HepG2 (cell line): ENCODE measurements around the gene KCNJ8. TPM values are rescaled to one million over a fixed set of nuclear protein-coding genes. Genes with fewer than 3 reads are reported as not detected.

ENCODE experiments used
- ATAC-seq: fragments of 200-7000 bp; cut with Tn5 transposase; 3 replicates; pipeline ENCODE4 v1.9.1; 2020; ENCODE audit warnings: mild to moderate bottlenecking, moderate library complexity
- BruUV-seq: library from RNA; stranded (reverse); fragments of 400-500 nt; replicated peaks from 2 replicates; lab custom pipeline; 2021; lab: Mats Ljungman, UMichigan
- CTCF ChIA-PET: fragments of 300-600 bp; formaldehyde crosslinking; extraction: SDS; loops from one replicate; lab custom pipeline; 2021; ENCODE audit warnings: low total read pairs, inconsistent platforms, low intra/inter-chr PET ratio; lab: Yijun Ruan, JAX
- POLR2A ChIA-PET: fragments of 350-600 bp; sonication (Branson Sonifier 250); formaldehyde crosslinking; loops from one replicate; lab custom pipeline; 2020; ENCODE audit warnings: antibody characterized with exemption, inconsistent platforms; lab: Yijun Ruan, JAX
- DNase-seq: peaks from one replicate; pipeline ENCODE4 v3.0.0-alpha.2; 2015; ENCODE audit warnings: low spot score
- FAIRE-seq: peaks from 3 replicates; lab custom pipeline; 2011; peaks lifted over from hg19 to GRCh38; lab: Jason Lieb, UNC
- H2AFZ ChIP-seq: one replicate; pipeline ENCODE4 v1.6.1; 2011; ENCODE audit warnings: low read length, inconsistent platforms
- H3K27ac ChIP-seq: fragments of 300-600 bp; 3 replicates; pipeline ENCODE4 v1.8.0; 2011; ENCODE audit warnings: mixed run types, mild to moderate bottlenecking, mixed read lengths, low read length, inconsistent platforms; ENCODE audit not compliant: insufficient read depth; ENCODE audit errors: extremely low read length
- H3K27me3 ChIP-seq, 2 experiments: fragments of 200-600 bp in 1 of 2; 2 replicates in 1 of 2; 3 replicates in 1 of 2; pipeline versions ENCODE4 v1.6.0 to v1.8.0; 2011; ENCODE audit warnings: low read length in 2 of 2, mild to moderate bottlenecking in 2 of 2, moderate library complexity in 2 of 2, inconsistent platforms in 1 of 2; ENCODE audit not compliant: insufficient read depth in 2 of 2, control insufficient read depth in 1 of 2
- H3K36me3 ChIP-seq, 2 experiments: fragments of 200-600 bp in 1 of 2; replicated peaks in 1 of 2; 2 replicates in 1 of 2; 3 replicates in 1 of 2; pipeline versions ENCODE4 v1.5.1 to v1.8.0; 2011; ENCODE audit warnings: low read length in 2 of 2, inconsistent platforms in 1 of 2; ENCODE audit not compliant: insufficient read depth in 2 of 2, control insufficient read depth in 1 of 2
- H3K4me1 ChIP-seq: 2 replicates; pipeline ENCODE4 v1.5.1; 2012; ENCODE audit warnings: low read length, inconsistent platforms; ENCODE audit not compliant: insufficient read depth
- H3K4me2 ChIP-seq: 2 replicates; pipeline ENCODE4 v1.6.0; 2011; ENCODE audit warnings: low read depth, low read length, inconsistent platforms
- H3K4me3 ChIP-seq, 3 experiments: fragments of 200-600 bp in 1 of 3; sonication (generic), shearing (Covaris generic) in 1 of 3; replicated peaks in 1 of 3; 2 replicates each; pipeline ENCODE4 v1.5.1; 2011 to 2016; ENCODE audit warnings: low read length in 3 of 3, inconsistent platforms in 2 of 3, low read depth in 2 of 3, mild to moderate bottlenecking in 2 of 3, control low read depth in 1 of 3, mixed read lengths in 1 of 3; ENCODE audit not compliant: insufficient read depth in 1 of 3
- H3K79me2 ChIP-seq: one replicate; pipeline ENCODE4 v1.6.1; 2011; ENCODE audit warnings: low read length, inconsistent platforms; ENCODE audit not compliant: insufficient read depth
- H3K9ac ChIP-seq: 2 replicates; pipeline ENCODE4 v1.6.0; 2011; ENCODE audit warnings: mild to moderate bottlenecking, low read depth, low read length, inconsistent platforms; ENCODE audit not compliant: insufficient read depth
- H3K9me3 ChIP-seq: 2 replicates; pipeline ENCODE4 v1.5.1; 2012; ENCODE audit warnings: mild to moderate bottlenecking, low read length
- H4K20me1 ChIP-seq: 2 replicates; pipeline ENCODE4 v1.6.0; 2011; ENCODE audit warnings: inconsistent platforms, mild to moderate bottlenecking, low read length, moderate library complexity; ENCODE audit not compliant: insufficient read depth
- CENPT ChIP-seq: sonication (generic); formaldehyde crosslinking; IDR thresholded peaks from 2 replicates; pipeline ENCODE4 v1.8.0; 2022; ENCODE audit warnings: low read depth, mild to moderate bottlenecking, moderate library complexity, missing genetic modification reagents
- FOXM1 ChIP-seq: sonication (generic); formaldehyde crosslinking; IDR thresholded peaks from 2 replicates; pipeline ENCODE4 v1.5.0; 2020; ENCODE audit warnings: missing genetic modification reagents
- HNF1B ChIP-seq: sonication (generic); formaldehyde crosslinking; IDR thresholded peaks from 2 replicates; pipeline ENCODE4 v1.5.1; 2020; ENCODE audit warnings: mild to moderate bottlenecking, moderate library complexity, missing genetic modification reagents
- HOXD1 ChIP-seq: sonication (generic); formaldehyde crosslinking; IDR thresholded peaks from 2 replicates; pipeline ENCODE4 v1.5.0; 2020; ENCODE audit warnings: missing genetic modification reagents
- MIER3 ChIP-seq: IDR thresholded peaks from 2 replicates; pipeline ENCODE4 v1.6.1; 2016; ENCODE audit warnings: missing compliant biosample characterization, borderline replicate concordance
- MXD3 ChIP-seq: IDR thresholded peaks from 2 replicates; pipeline ENCODE4 v1.6.1; 2016; ENCODE audit warnings: mild to moderate bottlenecking, missing biosample characterization, missing genetic modification reagents
- NR3C1 ChIP-seq: sonication (generic); formaldehyde crosslinking; IDR thresholded peaks from 2 replicates; pipeline ENCODE4 v1.4.0; 2020; ENCODE audit warnings: missing genetic modification reagents
- RNF2 ChIP-seq: fragments of 450-650 bp; conservative IDR thresholded peaks from 2 replicates; pipeline ENCODE4 v1.6.1; 2016; ENCODE audit warnings: low read depth
- SMAD1 ChIP-seq: sonication (generic); formaldehyde crosslinking; IDR thresholded peaks from 2 replicates; pipeline ENCODE4 v1.4.0; 2020; ENCODE audit warnings: missing genetic modification reagents, low read depth, mild to moderate bottlenecking, borderline replicate concordance
- TMF1 ChIP-seq: sonication (generic); formaldehyde crosslinking; IDR thresholded peaks from 2 replicates; pipeline ENCODE4 v1.8.1; 2022; ENCODE audit warnings: low read depth, missing genetic modification reagents
- YEATS4 ChIP-seq: sonication (generic); formaldehyde crosslinking; IDR thresholded peaks from 2 replicates; pipeline ENCODE4 v1.4.0; 2020; ENCODE audit warnings: missing genetic modification reagents, borderline replicate concordance
- ZNF598 ChIP-seq: sonication (generic); formaldehyde crosslinking; IDR thresholded peaks from 2 replicates; pipeline ENCODE4 v1.5.1; 2020; ENCODE audit warnings: mild to moderate bottlenecking, missing genetic modification reagents, borderline replicate concordance
- ZNF737 ChIP-seq: sonication (generic); formaldehyde crosslinking; IDR thresholded peaks from 2 replicates; pipeline ENCODE4 v1.5.0; 2020; ENCODE audit warnings: missing genetic modification reagents, mild to moderate bottlenecking, borderline replicate concordance
- ZNF746 ChIP-seq: sonication (generic); formaldehyde crosslinking; IDR thresholded peaks from 2 replicates; pipeline ENCODE4 v1.8.0; 2022; ENCODE audit warnings: mild to moderate bottlenecking, missing genetic modification reagents
- ZNF776 ChIP-seq: sonication (generic); formaldehyde crosslinking; IDR thresholded peaks from 2 replicates; pipeline ENCODE4 v1.4.0; 2020; ENCODE audit warnings: mild to moderate bottlenecking, missing genetic modification reagents
- ZNF841 ChIP-seq: sonication (generic); formaldehyde crosslinking; IDR thresholded peaks from 2 replicates; pipeline ENCODE4 v1.8.1; 2023; ENCODE audit warnings: missing genetic modification reagents, borderline replicate concordance
- WGBS: methylation state at CpG from one replicate; pipeline ENCODE4 v1.1.6; 2017; ENCODE audit warnings: low lambda C conversion rate; 5-methylcytosine and 5-hydroxymethylcytosine counted together
- in situ Hi-C: cut with HindIII; loops from 2 replicates; pipeline ENCODE4 v1.10.0; 2017; ENCODE audit warnings: low pct_unique_long_range_greater_than_20kb; ENCODE audit not compliant: extremely low pct_ligation_motif_present
- intact Hi-C: fragments of 100-400 bp; cut with micrococcal nuclease; formaldehyde crosslinking; loops from one replicate; pipeline ENCODE4 v1.10.0; 2022; ENCODE audit not compliant: unreplicated experiment
- polyA plus RNA-seq, 8 experiments: library from polyadenylated mRNA; depleted of rRNA in 3 of 8; stranded (reverse) in 7 of 8; unstranded in 1 of 8; fragments of >200 nt; fragmentation: Illumina TruSeq in 4 of 8; extraction: Trizol in 4 of 8; gene quantifications; 2 replicates each; pipeline versions ENCODE4 v1.2.1 to v1.2.3, GENCODE V29; 2011 to 2016; ENCODE audit warnings: low read depth in 4 of 8, missing spikeins in 1 of 8, mixed read lengths in 1 of 8; ENCODE audit not compliant: insufficient read depth in 1 of 8
- total RNA-seq, 5 experiments: library from RNA; depleted of rRNA; stranded (reverse); fragments of >200 nt; fragmentation: Illumina TruSeq; extraction: Trizol; gene quantifications; 2 replicates each; pipeline ENCODE4 v1.2.3, GENCODE V29; 2016; ENCODE audit warnings: low read depth in 1 of 5

Gene KCNJ8
- total and polyA plus RNA-seq, 2 of the 13 experiments (the other 11 are each of a cell fraction or from before 2014, with no cell fraction given), result not detected

- Histone ChIP-seq H2AFZ (no peak overlapping the region), H3K27ac (no peak overlapping the region), H4K20me1 (no peaks in the 10 kb centered on the region), H3K4me3 (no peak overlapping the region), H3K36me3 (no peaks in the 10 kb centered on the region), H3K9me3 (no peaks in the 10 kb centered on the region), H3K9ac (no peak overlapping the region), H3K79me2 (no peaks in the 10 kb centered on the region), H3K4me1 (no peaks in the 10 kb centered on the region), H3K4me2 (no peak overlapping the region), H3K27me3 (no peaks in the 10 kb centered on the region)
- no TSS peak for BruUV-seq
- FAIRE-seq, result no peak
- POLR2A ChIA-PET, result no interaction called here
- no peak for DNase-seq
- TF ChIP-seq FOXM1 (no peak), ZNF737 (no peak), CENPT (CRISPR knock-in tag) (no peak), MXD3 (no peak), ZNF776 (no peak), NR3C1 (no peak), SMAD1 (no peak), TMF1 (CRISPR knock-in tag) (no peak), RNF2 (no peak), ZNF841 (no peak), ZNF598 (no peak), YEATS4 (CRISPR knock-in tag) (no peak), ZNF746 (CRISPR knock-in tag) (no peak), HNF1B (no peak), MIER3 (CRISPR knock-in tag) (no peak), HOXD1 (CRISPR knock-in tag) (no peak)
- in situ Hi-C loops, result loop anchor here (25.0 kb wide), 1 partner anchor 722 kb away; no protein-coding TSS in a partner anchor
- WGBS, result 0% methylated on average over 2 of the region's 2 CpGs
- intact Hi-C loops, result no loop called here
- CTCF ChIA-PET, result no interaction called here
- ATAC-seq, result no peak
Measured at GRCh38 chr12:21715386-21715785, 59.1 kb downstream of the KCNJ8 start.

Other genes with a start within 250 kb of the KCNJ8 start
- 0.07 TPM in 1 of 2 replicates, not detected in the other for gene SPX, start 248.4 kb downstream of the KCNJ8 start, total RNA-seq (2016; rRNA removed; fragmentation: Illumina TruSeq; extraction: Trizol)
- gene SPX, start 248.4 kb downstream of the KCNJ8 start, polyA plus RNA-seq (2011; rRNA removed), result 0.16 and 0.30 TPM in 2 replicates
- gene GYS2, start 169.9 kb downstream of the KCNJ8 start, total RNA-seq (2016; rRNA removed; fragmentation: Illumina TruSeq; extraction: Trizol), result not detected in 2 replicates
- gene GYS2, start 169.9 kb downstream of the KCNJ8 start, polyA plus RNA-seq (2011; rRNA removed), result not detected in 2 replicates
- not detected in 2 replicates for gene LDHB, start 116.9 kb downstream of the KCNJ8 start, total RNA-seq (2016; rRNA removed; fragmentation: Illumina TruSeq; extraction: Trizol)
- gene LDHB, start 116.9 kb downstream of the KCNJ8 start, polyA plus RNA-seq (2011; rRNA removed), result 0.08 TPM in 1 of 2 replicates, not detected in the other
- not detected in 2 replicates for gene ABCC9, start 166.7 kb upstream of the KCNJ8 start, total RNA-seq (2016; rRNA removed; fragmentation: Illumina TruSeq; extraction: Trizol)
- gene ABCC9, start 166.7 kb upstream of the KCNJ8 start, polyA plus RNA-seq (2011; rRNA removed), result not detected in 2 replicates